HUDEP-2 (cell line): ENCODE measurements around the gene RIMBP2.

Experiments used
- DNase-seq, 76 experiments: peaks; one replicate each; lab custom pipeline; 2025; ENCODE audit not compliant: unreplicated experiment in 76 of 76; lab: John Stamatoyannopoulos, UW

The RIMBP2 gene

GRCh38 chr12:130639476-130640424 is 76.3 kb downstream of the RIMBP2 start:
- DNase-seq: no peak

- DNase-seq: no peak
Measured at GRCh38 chr12:130636370-130636769, 79.7 kb downstream of the RIMBP2 start.

- no peak for DNase-seq
Measured at GRCh38 chr12:130634866-130635265, 81.2 kb downstream of the RIMBP2 start.

- no peak for DNase-seq
Measured at GRCh38 chr12:130633771-130634170, 82.3 kb downstream of the RIMBP2 start.

- no peak for DNase-seq
Measured at GRCh38 chr12:130632642-130633041, 83.5 kb downstream of the RIMBP2 start.

GRCh38 chr12:130628304-130628703 is 87.8 kb downstream of the RIMBP2 start:
- no peak for DNase-seq

- no peak for DNase-seq
Measured at GRCh38 chr12:130627175-130627574, 88.9 kb downstream of the RIMBP2 start.

GRCh38 chr12:130626601-130627000 is 89.5 kb downstream of the RIMBP2 start:
- no peak for DNase-seq

- DNase-seq: no peak
Measured at GRCh38 chr12:130625201-130625600, 90.9 kb downstream of the RIMBP2 start.

GRCh38 chr12:130622803-130623202 is 93.3 kb downstream of the RIMBP2 start:
- no peak for DNase-seq

- DNase-seq: no peak
Measured at GRCh38 chr12:130621696-130622298, 94.3 kb downstream of the RIMBP2 start.

- no peak for DNase-seq
Measured at GRCh38 chr12:130620756-130621155, 95.3 kb downstream of the RIMBP2 start.

- no peak for DNase-seq
Measured at GRCh38 chr12:130620281-130620680, 95.8 kb downstream of the RIMBP2 start.

GRCh38 chr12:130619385-130620001 is 96.6 kb downstream of the RIMBP2 start:
- no peak for DNase-seq

GRCh38 chr12:130617219-130617618 is 98.9 kb downstream of the RIMBP2 start:
- DNase-seq: no peak

- DNase-seq: no peak
Measured at GRCh38 chr12:130615861-130616345, 100.2 kb downstream of the RIMBP2 start.

- no peak for DNase-seq
Measured at GRCh38 chr12:130614530-130614905, 101.6 kb downstream of the RIMBP2 start.

- no peak for DNase-seq
Measured at GRCh38 chr12:130613831-130614529, 102.1 kb downstream of the RIMBP2 start.

- no peak for DNase-seq
Measured at GRCh38 chr12:130613131-130613530, 103.0 kb downstream of the RIMBP2 start.

GRCh38 chr12:130611026-130611905 is 104.8 kb downstream of the RIMBP2 start:
- DNase-seq: no peak
